ENCODE data around the gene PLXNA2. TPM values are rescaled to one million over a fixed set of nuclear protein-coding genes. Genes with fewer than 3 reads are reported as not detected.

Gene PLXNA2
- total RNA-seq, 1 experiment from 2014 or later: 0.89 TPM

DNA sequence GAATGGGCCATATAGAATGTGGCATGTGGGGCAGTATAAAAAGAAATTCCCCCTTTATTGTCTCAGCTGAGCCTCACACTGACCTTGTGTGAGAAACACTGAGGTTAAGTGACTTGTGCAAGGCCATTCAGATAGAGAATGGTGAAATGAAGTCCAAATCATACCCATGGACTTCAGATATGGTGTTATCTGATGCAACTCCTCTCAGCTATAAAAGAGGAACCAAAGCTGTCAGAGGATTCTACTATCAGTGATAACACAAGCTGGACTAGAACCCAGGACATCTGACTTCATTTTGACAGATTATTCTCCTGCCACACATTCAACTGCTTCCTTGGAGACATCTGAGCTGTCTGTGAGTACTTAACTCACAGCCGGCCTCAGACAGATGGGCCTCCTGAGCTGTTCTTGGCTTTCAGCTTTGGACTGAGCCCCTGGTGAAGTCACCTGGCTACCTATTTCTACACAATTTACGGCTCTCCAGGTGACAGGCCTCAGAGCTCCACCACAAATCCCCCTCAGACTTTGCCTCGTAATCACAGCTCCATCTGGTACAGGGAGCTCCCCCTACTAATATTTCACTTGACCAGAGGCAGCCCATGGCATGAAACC lies 104.6 kb downstream of the PLXNA2 start:
- Histone ChIP-seq H3K9ac (ENCODE audit: low read length) (no peak overlapping the region), H3K9me3 (ENCODE audit: control insufficient read depth in 1 of 2, insufficient read depth in 1 of 2, low read depth in 1 of 2, low read length in 2 of 2) (no peaks in the 10 kb centered on the region), H3K27ac (ENCODE audit: low read depth, low read length) (no peak overlapping the region), H3K4me1 (ENCODE audit: control insufficient read depth in 1 of 2, insufficient read depth in 2 of 2, low read length in 2 of 2) (no peaks in the 10 kb centered on the region), H3K4me3 (replicated peaks in 1 of 2; ENCODE audit: low read depth in 1 of 2, low read length in 2 of 2) (no peak overlapping the region), H3K27me3 (ENCODE audit: insufficient read depth, low read length) (no peaks in the 10 kb centered on the region), H2AFZ (ENCODE audit: low read depth, low read length, poor library complexity, severe bottlenecking) (no peak overlapping the region), H3K36me3 (ENCODE audit: control insufficient read depth in 1 of 2, insufficient read depth in 2 of 2, low read length in 2 of 2) (no peaks in the 10 kb centered on the region), H4K20me1 (ENCODE audit: insufficient read depth) (no peaks in the 10 kb centered on the region), H3K79me2 (ENCODE audit: insufficient read depth, low read length) (no peaks in the 10 kb centered on the region), H3K4me2 (ENCODE audit: low read length) (no peak overlapping the region), H3K9me2 (ENCODE audit: insufficient read depth) (no peaks in the 10 kb centered on the region)
- no TSS peak for BruUV-seq (replicated peaks)
- ChIA-PET POLR2A (no interaction called here), CTCF (interaction anchor here (1.0 kb wide), 1 partner anchor 8 kb away, joined by 4 read pairs; no protein-coding TSS in a partner anchor), RAD21 (ENCODE audit: low non-redundant PET in 1 of 2, low total read pairs in 2 of 2, uncharacterized antibody in 2 of 2, unreplicated experiment in 2 of 2) (no interaction called here)
- ATAC-seq (no peak), DNase-seq (ENCODE audit: low read depth, low spot score) (no peak)
- TF ChIP-seq SP1 (IDR thresholded peaks at IDR 0.05; ENCODE audit: low read depth) (no peak), YY1 (IDR thresholded peaks at IDR 0.05; ENCODE audit: extremely low read depth, insufficient replicate concordance, low read depth, low read length) (no peak)
- TF ChIP-seq, protein P1, sequence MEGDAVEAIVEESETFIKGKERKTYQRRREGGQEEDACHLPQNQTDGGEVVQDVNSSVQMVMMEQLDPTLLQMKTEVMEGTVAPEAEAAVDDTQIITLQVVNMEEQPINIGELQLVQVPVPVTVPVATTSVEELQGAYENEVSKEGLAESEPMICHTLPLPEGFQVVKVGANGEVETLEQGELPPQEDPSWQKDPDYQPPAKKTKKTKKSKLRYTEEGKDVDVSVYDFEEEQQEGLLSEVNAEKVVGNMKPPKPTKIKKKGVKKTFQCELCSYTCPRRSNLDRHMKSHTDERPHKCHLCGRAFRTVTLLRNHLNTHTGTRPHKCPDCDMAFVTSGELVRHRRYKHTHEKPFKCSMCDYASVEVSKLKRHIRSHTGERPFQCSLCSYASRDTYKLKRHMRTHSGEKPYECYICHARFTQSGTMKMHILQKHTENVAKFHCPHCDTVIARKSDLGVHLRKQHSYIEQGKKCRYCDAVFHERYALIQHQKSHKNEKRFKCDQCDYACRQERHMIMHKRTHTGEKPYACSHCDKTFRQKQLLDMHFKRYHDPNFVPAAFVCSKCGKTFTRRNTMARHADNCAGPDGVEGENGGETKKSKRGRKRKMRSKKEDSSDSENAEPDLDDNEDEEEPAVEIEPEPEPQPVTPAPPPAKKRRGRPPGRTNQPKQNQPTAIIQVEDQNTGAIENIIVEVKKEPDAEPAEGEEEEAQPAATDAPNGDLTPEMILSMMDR (IDR thresholded peaks at IDR 0.05 in 2 of 3, conservative IDR thresholded peaks at IDR 0.05 in 1 of 3; ENCODE audit: borderline replicate concordance in 1 of 3, insufficient read depth in 1 of 3, low read depth in 2 of 3, low read length in 2 of 3): no peak
- TF ChIP-seq, protein P2, sequence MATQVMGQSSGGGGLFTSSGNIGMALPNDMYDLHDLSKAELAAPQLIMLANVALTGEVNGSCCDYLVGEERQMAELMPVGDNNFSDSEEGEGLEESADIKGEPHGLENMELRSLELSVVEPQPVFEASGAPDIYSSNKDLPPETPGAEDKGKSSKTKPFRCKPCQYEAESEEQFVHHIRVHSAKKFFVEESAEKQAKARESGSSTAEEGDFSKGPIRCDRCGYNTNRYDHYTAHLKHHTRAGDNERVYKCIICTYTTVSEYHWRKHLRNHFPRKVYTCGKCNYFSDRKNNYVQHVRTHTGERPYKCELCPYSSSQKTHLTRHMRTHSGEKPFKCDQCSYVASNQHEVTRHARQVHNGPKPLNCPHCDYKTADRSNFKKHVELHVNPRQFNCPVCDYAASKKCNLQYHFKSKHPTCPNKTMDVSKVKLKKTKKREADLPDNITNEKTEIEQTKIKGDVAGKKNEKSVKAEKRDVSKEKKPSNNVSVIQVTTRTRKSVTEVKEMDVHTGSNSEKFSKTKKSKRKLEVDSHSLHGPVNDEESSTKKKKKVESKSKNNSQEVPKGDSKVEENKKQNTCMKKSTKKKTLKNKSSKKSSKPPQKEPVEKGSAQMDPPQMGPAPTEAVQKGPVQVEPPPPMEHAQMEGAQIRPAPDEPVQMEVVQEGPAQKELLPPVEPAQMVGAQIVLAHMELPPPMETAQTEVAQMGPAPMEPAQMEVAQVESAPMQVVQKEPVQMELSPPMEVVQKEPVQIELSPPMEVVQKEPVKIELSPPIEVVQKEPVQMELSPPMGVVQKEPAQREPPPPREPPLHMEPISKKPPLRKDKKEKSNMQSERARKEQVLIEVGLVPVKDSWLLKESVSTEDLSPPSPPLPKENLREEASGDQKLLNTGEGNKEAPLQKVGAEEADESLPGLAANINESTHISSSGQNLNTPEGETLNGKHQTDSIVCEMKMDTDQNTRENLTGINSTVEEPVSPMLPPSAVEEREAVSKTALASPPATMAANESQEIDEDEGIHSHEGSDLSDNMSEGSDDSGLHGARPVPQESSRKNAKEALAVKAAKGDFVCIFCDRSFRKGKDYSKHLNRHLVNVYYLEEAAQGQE (IDR thresholded peaks at IDR 0.05; ENCODE audit: low read depth): no peak
- intact Hi-C loops (cut with micrococcal nuclease): no loop called here

All from HCT116 (cell line).